Measurements from ENCODE around the gene CPT2. TPM values are rescaled to one million over a fixed set of nuclear protein-coding genes. Genes with fewer than 3 reads are reported as not detected.

CPT2 gene
- total RNA-seq, 4 donors from 2014 or later = 27.3 to 84.8 (median 50.2) TPM

GRCh38 chr1:53258216-53258615 lies 61.6 kb downstream of the CPT2 start:
- Histone ChIP-seq H3K36me3 (no peaks in the 10 kb centered on the region), H3K27ac (no peak overlapping the region), H3K4me1 (no peaks in the 10 kb centered on the region), H3K9me3 (no peaks in the 10 kb centered on the region), H3K4me3 (no peak overlapping the region), H3K27me3 (no peaks in the 10 kb centered on the region)
- intact Hi-C loops (cut with DNase I; ENCODE audit: low total_unique reads) (no loop called here), in situ Hi-C loops (cut with MboI; ENCODE audit: low pct_ligation_motif_present in 1 of 4, low pct_unique_long_range_greater_than_20kb in 1 of 4, low sequenced_read_pairs in 3 of 4) (no loop called here)
- no peak for DNase-seq
- TF ChIP-seq POLR2A (IDR thresholded peaks at IDR 0.05) = no peak
- no peak for TF ChIP-seq EP300 (IDR thresholded peaks at IDR 0.05; ENCODE audit: low read depth)
- no peak for TF ChIP-seq POLR2AphosphoS5 (IDR thresholded peaks at IDR 0.05)
- TF ChIP-seq CTCF (IDR thresholded peaks at IDR 0.05) = no peak
- WGBS, 2 donors (ENCODE audit: low coverage in 1 of 2) = 88% methylated on average over 1 of the region's 1 CpG; no CpG with 5 or more reads in 1 of the 2 donors

- H3K9me3 ChIP-seq = no peaks in the 10 kb centered on the region
- H3K27me3 ChIP-seq = no peaks in the 10 kb centered on the region
- peak overlapping the region in 1 of 4 donors; percentile 17 for H3K27ac ChIP-seq
- H3K4me3 ChIP-seq = no peak overlapping the region
- intact Hi-C loops (cut with DNase I; ENCODE audit: low total_unique reads) = no loop called here
- no peak for DNase-seq
- no peaks in the 10 kb centered on the region for H3K36me3 ChIP-seq
- in situ Hi-C loops (cut with MboI; ENCODE audit: low pct_ligation_motif_present in 1 of 4, low pct_unique_long_range_greater_than_20kb in 1 of 4, low sequenced_read_pairs in 3 of 4) = no loop called here
- TF ChIP-seq EP300 (IDR thresholded peaks at IDR 0.05; ENCODE audit: low read depth) (no peak), POLR2AphosphoS5 (IDR thresholded peaks at IDR 0.05) (no peak), POLR2A (IDR thresholded peaks at IDR 0.05) (no peak), CTCF (IDR thresholded peaks at IDR 0.05) (no peak)
- no peaks in the 10 kb centered on the region for H3K4me1 ChIP-seq
- WGBS, 2 donors (ENCODE audit: low coverage in 1 of 2) = 92 to 93% methylated on average over 2 of the region's 2 CpGs
These were observed 63.3 kb downstream of the CPT2 start for GRCh38 chr1:53259932-53260331.

GRCh38 chr1:53260631-53261247 lies 64.1 kb downstream of the CPT2 start:
- Histone ChIP-seq H3K36me3 (no peaks in the 10 kb centered on the region), H3K9me3 (no peaks in the 10 kb centered on the region), H3K27ac (peak overlapping the region in 1 of 4 donors; percentile 17), H3K4me1 (no peaks in the 10 kb centered on the region), H3K4me3 (no peak overlapping the region), H3K27me3 (no peaks in the 10 kb centered on the region)
- intact Hi-C loops (cut with DNase I; ENCODE audit: low total_unique reads) = no loop called here
- WGBS, 2 donors (ENCODE audit: low coverage in 1 of 2) = 43 to 88% methylated on average over 1 to 4 of the region's 4 CpGs
- TF ChIP-seq POLR2AphosphoS5 (IDR thresholded peaks at IDR 0.05) (no peak), EP300 (IDR thresholded peaks at IDR 0.05; ENCODE audit: low read depth) (no peak), POLR2A (IDR thresholded peaks at IDR 0.05) (no peak), CTCF (IDR thresholded peaks at IDR 0.05) (no peak)
- in situ Hi-C loops (cut with MboI; ENCODE audit: low pct_ligation_motif_present in 1 of 4, low pct_unique_long_range_greater_than_20kb in 1 of 4, low sequenced_read_pairs in 3 of 4) = no loop called here
- DNase-seq = no peak

GRCh38 chr1:53262000-53262399 lies 65.4 kb downstream of the CPT2 start:
- intact Hi-C loops (cut with DNase I; ENCODE audit: low total_unique reads) = no loop called here
- H3K9me3 ChIP-seq = no peaks in the 10 kb centered on the region
- H3K4me3 ChIP-seq = no peak overlapping the region
- no peaks in the 10 kb centered on the region for H3K27me3 ChIP-seq
- no peak for DNase-seq
- in situ Hi-C loops (cut with MboI; ENCODE audit: low pct_ligation_motif_present in 1 of 4, low pct_unique_long_range_greater_than_20kb in 1 of 4, low sequenced_read_pairs in 3 of 4) = no loop called here
- no peak overlapping the region for H3K27ac ChIP-seq
- TF ChIP-seq EP300 (IDR thresholded peaks at IDR 0.05; ENCODE audit: low read depth) (no peak), POLR2AphosphoS5 (IDR thresholded peaks at IDR 0.05) (no peak)
- H3K36me3 ChIP-seq = no peaks in the 10 kb centered on the region
- no peaks in the 10 kb centered on the region for H3K4me1 ChIP-seq
- WGBS, 2 donors (ENCODE audit: low coverage in 1 of 2) = 100% methylated on average over 3 of the region's 3 CpGs; no CpG with 5 or more reads in 1 of the 2 donors

Other genes with a start within 250 kb of the CPT2 start
- 10 to 100 TPM; 29.4 to 43.6 (median 35.6) TPM for gene PODN, start 134.6 kb upstream of the CPT2 start, total RNA-seq
- 1 to 10 TPM in 3 of 4 donors, not detected in 1; 1.1 to 1.6 (median 1.6) TPM for gene SLC1A7, start 54.2 kb upstream of the CPT2 start, total RNA-seq
- 10 to 100 TPM; 11.2 to 61.9 (median 39.7) TPM for gene CZIB, start 23.8 kb downstream of the CPT2 start, total RNA-seq
- gene MAGOH, start 41.7 kb downstream of the CPT2 start, total RNA-seq = 10 to 100 TPM in 3 of 4 donors, 1 to 10 TPM in 1; 5.0 to 48.6 (median 23.5) TPM
- gene LRP8, start 131.2 kb downstream of the CPT2 start, total RNA-seq = 10 to 100 TPM in 1 of 4 donors, 1 to 10 TPM in 1, under 1 TPM in 2; 0.37 to 10.7 (median 1.4) TPM

Measured in transverse colon (tissue), 4 donors.